Activated CD4-positive, alpha-beta memory T cell treated with anti-CD3 and anti-CD28 coated beads, Interleukin-2, amount 10 ng/mL, durations not matched to agents 7 days and 5 days (primary cell): ENCODE data around the gene TASP1. TPM values are rescaled to one million over a fixed set of nuclear protein-coding genes. Genes with fewer than 3 reads are reported as not detected.

Experiments
- CTCF ChIA-PET: fragments of 350-600 bp; sonication (Branson Sonifier 250); formaldehyde crosslinking; loops from one replicate; lab custom pipeline; 2021; ENCODE audit warnings: antibody characterized with exemption, inconsistent platforms; lab: Charles Lee
- POLR2A ChIA-PET: fragments of 350-600 bp; sonication (Branson Sonifier 250); formaldehyde crosslinking; loops from one replicate; lab custom pipeline; 2021; ENCODE audit warnings: antibody characterized with exemption; lab: Charles Lee
- DNase-seq: peaks from one replicate; pipeline ENCODE4 v3.0.0-alpha.2; 2020
- H3K27ac Mint-ChIP-seq: one replicate; pipeline ENCODE4 v1.8.0; 2021; ENCODE audit warnings: mild to moderate bottlenecking, mixed read lengths
- H3K27me3 Mint-ChIP-seq: one replicate; pipeline ENCODE4 v1.8.0; 2021; ENCODE audit warnings: mixed read lengths
- H3K36me3 Mint-ChIP-seq: one replicate; pipeline ENCODE4 v1.8.0; 2021; ENCODE audit warnings: low read depth, mixed read lengths
- H3K4me1 Mint-ChIP-seq: one replicate; pipeline ENCODE4 v1.8.0; 2021; ENCODE audit warnings: mixed read lengths
- H3K4me3 Mint-ChIP-seq: one replicate; pipeline ENCODE4 v1.8.0; 2021; ENCODE audit warnings: mild to moderate bottlenecking, mixed read lengths
- H3K9me3 Mint-ChIP-seq: one replicate; pipeline ENCODE4 v1.8.0; 2021; ENCODE audit warnings: mixed read lengths
- total RNA-seq, 2 experiments: library from RNA; stranded (reverse); gene quantifications; one replicate each; pipeline ENCODE4 v1.2.3, GENCODE V29; 2021

TASP1 gene
- total RNA-seq, 2 experiments from 2014 or later = 8.6 to 9.8 TPM

DNA sequence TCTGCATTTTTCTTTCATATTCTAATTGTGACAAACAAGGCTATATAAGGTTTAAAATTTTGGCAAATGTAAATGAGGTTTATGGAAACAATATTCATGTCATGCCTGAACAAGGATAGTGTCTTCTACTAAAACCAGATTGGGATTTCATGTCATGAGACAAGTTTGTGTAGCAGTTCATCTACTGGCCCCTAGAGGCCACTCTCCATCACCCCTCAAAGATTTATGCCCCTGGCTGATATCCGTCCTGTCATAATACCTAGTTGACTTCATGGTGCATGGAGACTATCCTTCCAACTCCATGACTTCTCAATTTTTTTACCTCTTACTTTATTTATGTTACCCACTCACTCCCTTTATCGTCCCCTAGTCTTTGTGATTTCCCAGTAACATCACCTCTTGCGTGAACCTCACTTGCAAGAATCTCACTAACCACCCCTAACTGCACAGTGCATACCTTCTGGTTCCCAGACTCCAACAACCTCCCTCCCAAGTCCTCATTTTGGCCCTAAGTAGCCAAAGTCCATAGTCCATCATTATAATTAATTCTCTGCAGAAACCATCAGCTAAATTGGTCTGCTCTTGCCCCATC is 179.8 kb downstream of the TASP1 start:
- DNase-seq = no peak
- no peak overlapping the region for H3K4me3 Mint-ChIP-seq
- no peaks in the 10 kb centered on the region for H3K9me3 Mint-ChIP-seq
- H3K27ac Mint-ChIP-seq = no peak overlapping the region
- no peaks in the 10 kb centered on the region for H3K27me3 Mint-ChIP-seq
- H3K36me3 Mint-ChIP-seq = no peaks in the 10 kb centered on the region
- no peaks in the 10 kb centered on the region for H3K4me1 Mint-ChIP-seq
- ChIA-PET CTCF (interaction anchor here (0.9 to 4.5 kb wide), 3 partner anchors 8 to 88 kb away, joined by 4 to 22 read pairs (median 4); no protein-coding TSS in a partner anchor), POLR2A (no interaction called here)

DNA sequence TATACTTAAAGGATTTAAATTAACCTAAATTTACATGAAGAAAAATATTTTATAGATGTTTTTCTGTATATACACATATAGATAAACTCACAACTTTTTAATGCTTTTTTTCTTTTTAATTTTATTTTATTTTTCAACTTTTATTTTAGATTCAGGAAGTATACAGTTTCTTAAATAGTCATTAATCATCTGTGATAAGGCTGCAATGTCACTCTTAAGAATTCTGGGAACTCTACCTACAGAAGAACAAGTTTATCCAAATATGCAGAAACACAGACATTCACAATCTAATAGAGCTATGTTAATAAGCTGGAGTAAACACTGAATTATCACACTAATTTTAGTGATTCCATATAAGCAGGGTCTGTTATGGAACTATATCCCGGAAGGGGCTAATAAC is 181.2 kb downstream of the TASP1 start:
- Mint-ChIP-seq H3K4me1 (no peaks in the 10 kb centered on the region), H3K27me3 (no peaks in the 10 kb centered on the region), H3K9me3 (no peaks in the 10 kb centered on the region), H3K27ac (no peak overlapping the region), H3K4me3 (no peak overlapping the region), H3K36me3 (no peaks in the 10 kb centered on the region)
- DNase-seq = no peak
- POLR2A ChIA-PET = no interaction called here
- CTCF ChIA-PET = interaction anchor here (1.1 kb wide), 1 partner anchor 12 kb away, joined by 4 read pairs; no protein-coding TSS in a partner anchor

DNA sequence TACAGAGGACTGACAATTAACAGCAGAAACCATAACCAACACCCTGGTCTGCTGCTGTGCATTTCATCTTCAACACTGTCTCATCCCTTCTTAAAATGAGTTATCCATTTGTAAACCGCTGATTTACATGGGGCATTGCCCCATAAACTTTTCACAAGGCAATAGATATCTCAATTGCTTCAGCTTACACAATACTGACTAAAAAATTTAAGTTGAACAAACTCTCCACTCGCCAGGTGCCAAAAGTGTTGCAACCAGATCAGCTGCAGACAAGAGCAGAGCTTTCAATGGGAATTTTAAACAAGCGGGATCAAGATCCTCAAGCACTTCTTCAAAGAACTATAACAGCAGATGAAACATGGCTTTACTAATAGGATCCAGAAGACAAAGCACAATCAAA is 183.0 kb downstream of the TASP1 start:
- H3K27ac Mint-ChIP-seq = no peak overlapping the region
- no peaks in the 10 kb centered on the region for H3K4me1 Mint-ChIP-seq
- CTCF ChIA-PET = interaction anchor here (1.6 kb wide), 1 partner anchor 14 kb away, joined by 3 read pairs; no protein-coding TSS in a partner anchor
- no peak for DNase-seq
- H3K27me3 Mint-ChIP-seq = no peaks in the 10 kb centered on the region
- POLR2A ChIA-PET = no interaction called here
- no peaks in the 10 kb centered on the region for H3K36me3 Mint-ChIP-seq
- H3K4me3 Mint-ChIP-seq = no peak overlapping the region
- H3K9me3 Mint-ChIP-seq = no peaks in the 10 kb centered on the region

DNA sequence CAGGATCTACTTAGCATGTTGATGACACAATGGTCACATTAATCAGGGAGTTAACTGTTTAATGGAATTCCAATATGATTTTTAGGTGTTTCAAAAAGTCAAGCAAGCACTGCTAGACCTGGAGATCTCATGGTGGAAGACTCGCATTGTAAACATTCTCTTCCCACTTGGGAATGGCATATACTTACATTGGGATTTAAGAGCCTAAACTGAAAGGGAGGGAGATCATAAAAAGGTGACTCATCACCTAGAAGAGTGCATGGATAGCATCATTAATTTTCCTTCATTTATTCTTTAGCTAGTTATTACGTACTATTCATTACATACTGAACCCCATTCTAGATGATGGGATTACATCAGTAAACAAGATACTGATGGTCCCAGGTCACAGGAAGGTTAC is 185.4 kb downstream of the TASP1 start:
- H3K36me3 Mint-ChIP-seq = no peaks in the 10 kb centered on the region
- DNase-seq = no peak
- H3K4me1 Mint-ChIP-seq = no peaks in the 10 kb centered on the region
- H3K9me3 Mint-ChIP-seq = no peaks in the 10 kb centered on the region
- ChIA-PET CTCF (no interaction called here), POLR2A (no interaction called here)
- H3K27ac Mint-ChIP-seq = no peak overlapping the region
- no peaks in the 10 kb centered on the region for H3K27me3 Mint-ChIP-seq
- H3K4me3 Mint-ChIP-seq = no peak overlapping the region

DNA sequence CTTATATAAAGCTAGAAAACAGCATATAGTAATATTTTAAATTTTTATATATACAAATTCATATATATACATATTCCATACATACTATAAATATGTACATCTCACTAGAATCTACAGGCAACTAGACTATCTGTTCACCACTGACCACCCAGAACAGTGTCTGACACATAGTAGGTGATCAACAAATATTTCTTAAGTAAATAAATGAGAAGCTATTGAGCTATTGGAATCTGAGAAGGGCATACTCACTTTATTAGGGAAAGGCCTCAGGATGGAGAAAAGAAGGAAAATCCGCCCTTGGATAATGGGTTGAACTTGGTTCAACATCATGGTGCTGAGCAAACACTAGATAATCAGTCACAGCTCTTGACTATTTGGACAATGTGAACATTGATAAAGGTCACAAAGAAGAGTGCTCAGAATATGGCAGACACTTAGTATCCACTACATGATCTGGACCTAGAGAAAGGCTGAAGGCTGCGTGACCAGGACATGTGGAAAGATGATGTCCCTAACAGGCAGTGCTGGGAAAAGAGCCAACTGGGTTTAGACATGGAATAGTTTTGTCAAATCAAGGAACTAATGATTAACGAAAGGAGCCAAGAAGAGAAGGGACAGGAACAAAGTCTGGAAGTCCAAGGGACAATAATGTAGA is 186.1 kb downstream of the TASP1 start:
- ChIA-PET POLR2A (interaction anchor here (0.6 kb wide), 1 partner anchor 150 kb away, joined by 3 read pairs; no protein-coding TSS in a partner anchor), CTCF (interaction anchor here (1.7 kb wide), 1 partner anchor 93 kb away, joined by 4 read pairs; no protein-coding TSS in a partner anchor)
- H3K27me3 Mint-ChIP-seq = no peaks in the 10 kb centered on the region
- no peak for DNase-seq
- no peaks in the 10 kb centered on the region for H3K4me1 Mint-ChIP-seq
- no peaks in the 10 kb centered on the region for H3K36me3 Mint-ChIP-seq
- no peaks in the 10 kb centered on the region for H3K9me3 Mint-ChIP-seq
- H3K4me3 Mint-ChIP-seq = no peak overlapping the region
- H3K27ac Mint-ChIP-seq = no peak overlapping the region

DNA sequence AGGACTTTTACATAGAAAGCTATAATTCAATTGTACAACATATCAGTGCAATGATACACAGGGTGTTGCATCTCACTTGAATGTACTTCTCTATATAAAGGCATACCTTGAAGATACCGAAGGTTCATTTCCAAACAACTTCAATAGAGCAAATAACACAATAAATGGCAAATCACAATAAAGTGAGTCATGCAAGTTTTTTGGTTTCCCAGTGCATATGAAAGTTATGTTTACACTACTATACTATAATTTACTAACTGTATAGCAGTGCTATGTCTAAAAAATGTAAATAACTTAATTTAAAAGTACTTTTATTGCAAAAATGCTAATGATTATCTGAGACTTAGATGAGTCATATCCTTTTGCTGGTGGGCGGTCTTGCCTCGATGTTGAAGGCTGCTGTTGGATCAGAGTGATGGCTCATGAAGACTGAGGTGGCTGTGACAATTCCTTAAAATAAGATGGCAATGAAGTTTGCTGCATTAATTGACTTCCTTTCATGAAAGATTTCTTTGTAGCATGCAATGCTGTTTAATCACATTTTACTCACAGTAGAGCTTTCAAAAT is 188.8 kb downstream of the TASP1 start:
- POLR2A ChIA-PET = no interaction called here
- no peak overlapping the region for H3K4me3 Mint-ChIP-seq
- no peak for DNase-seq
- no peaks in the 10 kb centered on the region for H3K36me3 Mint-ChIP-seq
- no peaks in the 10 kb centered on the region for H3K27me3 Mint-ChIP-seq
- CTCF ChIA-PET = no interaction called here
- no peaks in the 10 kb centered on the region for H3K4me1 Mint-ChIP-seq
- H3K27ac Mint-ChIP-seq = no peak overlapping the region
- H3K9me3 Mint-ChIP-seq = no peaks in the 10 kb centered on the region

DNA sequence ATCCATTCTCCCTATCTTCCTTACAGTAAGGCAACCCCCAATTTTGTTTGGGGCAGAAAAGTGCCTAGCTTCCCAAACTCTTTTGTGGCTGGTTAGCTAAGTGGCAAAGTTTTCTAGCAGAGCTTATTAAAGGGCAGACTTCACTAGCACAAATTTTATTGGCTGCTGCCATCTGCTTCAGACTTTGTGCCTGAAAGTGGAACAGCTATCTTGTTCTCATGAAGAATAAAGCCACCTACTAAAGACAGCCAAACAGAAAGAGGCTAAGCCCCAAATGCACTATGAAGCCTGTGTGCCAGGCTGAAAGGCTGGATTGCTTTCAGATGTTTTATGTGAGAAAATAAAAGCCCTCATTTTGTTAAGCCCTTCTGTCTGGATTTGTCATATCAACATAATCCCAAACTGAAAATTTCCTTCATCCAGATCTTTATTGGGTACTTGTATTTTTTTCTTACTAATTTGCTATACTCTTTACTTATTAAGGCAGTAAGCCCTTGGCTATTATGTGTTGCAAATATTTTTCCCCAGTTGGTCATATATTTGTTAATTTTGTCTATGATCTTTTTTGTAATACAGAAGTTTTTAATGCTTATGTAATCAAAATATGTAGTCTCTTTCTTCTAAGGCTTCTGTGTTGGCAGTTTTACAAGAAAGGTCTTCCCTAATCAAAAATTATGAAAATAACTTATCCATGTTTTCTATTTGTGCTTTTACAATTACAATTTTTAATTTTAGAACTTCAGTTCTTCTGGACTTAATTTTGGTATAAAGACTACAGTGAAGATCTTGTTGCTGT is 191.1 kb downstream of the TASP1 start:
- no peak for DNase-seq
- ChIA-PET CTCF (no interaction called here), POLR2A (no interaction called here)
- Mint-ChIP-seq H3K4me1 (no peaks in the 10 kb centered on the region), H3K4me3 (no peak overlapping the region), H3K36me3 (no peaks in the 10 kb centered on the region), H3K9me3 (no peaks in the 10 kb centered on the region), H3K27ac (no peak overlapping the region), H3K27me3 (no peaks in the 10 kb centered on the region)

DNA sequence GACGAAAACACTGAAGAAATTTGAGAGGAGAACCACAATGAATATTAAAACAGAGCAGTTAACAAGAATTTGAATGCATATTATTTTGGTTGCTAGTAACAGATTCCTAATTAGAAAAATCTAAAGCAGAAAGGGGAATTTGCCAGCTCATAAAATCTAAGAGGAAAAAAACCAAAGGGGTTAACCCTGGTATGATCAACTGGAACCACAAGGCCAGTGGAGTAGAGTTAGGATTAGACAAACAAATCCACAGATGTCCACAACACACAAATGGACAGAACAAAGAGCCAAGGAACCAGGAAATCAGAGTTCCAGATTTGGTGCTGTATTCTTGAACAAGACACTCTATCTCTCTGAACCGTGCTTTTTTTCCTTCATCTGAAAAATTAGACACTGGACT is 195.0 kb downstream of the TASP1 start:
- Mint-ChIP-seq H3K36me3 (no peaks in the 10 kb centered on the region), H3K27ac (no peak overlapping the region), H3K4me1 (no peaks in the 10 kb centered on the region), H3K9me3 (peaks cover 2% of the 10 kb centered on the region), H3K4me3 (no peak overlapping the region), H3K27me3 (no peaks in the 10 kb centered on the region)
- DNase-seq = no peak
- POLR2A ChIA-PET = no interaction called here
- CTCF ChIA-PET = no interaction called here

DNA sequence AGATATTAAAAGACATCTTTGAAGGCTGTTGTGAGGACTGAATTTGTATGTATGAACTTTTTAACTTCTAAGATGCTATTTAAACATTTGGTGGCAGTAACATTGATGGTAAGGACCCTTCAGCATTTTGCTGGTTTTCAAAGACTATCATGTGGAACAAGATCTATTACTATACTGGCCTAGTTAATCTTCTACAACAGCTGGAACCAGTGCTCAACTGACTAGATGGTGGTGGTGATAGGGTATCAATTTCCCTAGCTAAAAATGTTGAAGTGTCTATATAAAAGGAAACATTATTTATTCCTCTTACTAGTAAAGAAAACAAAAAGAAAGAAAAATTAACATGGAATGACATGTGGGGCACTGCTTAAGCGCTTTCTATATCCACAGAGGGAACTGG is 195.7 kb downstream of the TASP1 start:
- H3K36me3 Mint-ChIP-seq = no peaks in the 10 kb centered on the region
- no peak overlapping the region for H3K4me3 Mint-ChIP-seq
- H3K27me3 Mint-ChIP-seq = no peaks in the 10 kb centered on the region
- no peaks in the 10 kb centered on the region for H3K4me1 Mint-ChIP-seq
- ChIA-PET POLR2A (no interaction called here), CTCF (no interaction called here)
- no peak for DNase-seq
- no peak overlapping the region for H3K27ac Mint-ChIP-seq
- H3K9me3 Mint-ChIP-seq = peaks cover 2% of the 10 kb centered on the region

DNA sequence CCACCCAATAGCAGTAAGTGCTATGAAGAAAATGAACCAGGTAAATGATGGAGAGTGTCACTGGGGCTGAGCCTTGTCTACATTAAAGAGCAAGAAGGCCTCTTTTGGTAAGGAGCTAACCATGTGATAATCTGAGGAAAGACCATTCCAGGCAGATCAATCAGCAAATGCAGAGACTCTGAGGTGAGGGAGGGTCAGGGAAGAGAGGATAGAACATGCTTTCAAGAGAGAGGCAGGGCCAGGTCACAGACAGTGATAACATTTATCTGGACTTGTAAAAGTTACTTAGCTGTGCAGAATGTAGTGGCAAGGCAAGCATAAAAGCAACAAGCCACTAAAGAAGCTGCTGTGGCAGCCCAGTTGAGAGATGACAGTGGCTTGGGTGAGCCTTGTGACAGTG is 197.3 kb downstream of the TASP1 start:
- Mint-ChIP-seq H3K27me3 (no peaks in the 10 kb centered on the region), H3K27ac (no peak overlapping the region), H3K36me3 (no peaks in the 10 kb centered on the region), H3K4me1 (no peaks in the 10 kb centered on the region), H3K9me3 (peaks cover 2% of the 10 kb centered on the region), H3K4me3 (no peak overlapping the region)
- DNase-seq = no peak
- CTCF ChIA-PET = interaction anchor here (1.8 kb wide), 1 partner anchor 105 kb away, joined by 4 read pairs; no protein-coding TSS in a partner anchor
- POLR2A ChIA-PET = no interaction called here

DNA sequence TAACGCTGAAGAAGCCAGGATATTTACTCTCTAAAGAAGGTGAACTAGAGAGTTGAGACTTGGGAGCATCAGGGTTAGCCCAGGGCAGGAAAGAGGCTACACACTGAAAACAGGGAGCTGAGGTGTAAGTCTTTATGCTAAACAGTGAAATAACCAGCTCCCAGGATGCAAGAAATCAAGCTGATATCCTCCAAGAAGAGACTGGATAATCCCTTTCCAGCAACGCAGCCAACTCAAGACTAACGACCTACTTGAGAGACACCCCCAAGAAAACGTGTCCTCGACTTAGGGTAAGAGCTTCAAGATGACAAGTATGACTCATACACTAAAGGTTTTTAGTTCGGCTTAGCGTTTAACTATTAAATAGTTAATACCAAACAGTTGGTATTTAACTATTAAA is 202.2 kb downstream of the TASP1 start:
- no peak for DNase-seq
- Mint-ChIP-seq H3K9me3 (peaks cover 2% of the 10 kb centered on the region), H3K36me3 (peaks cover 4% of the 10 kb centered on the region), H3K4me3 (no peak overlapping the region), H3K27me3 (no peaks in the 10 kb centered on the region), H3K4me1 (no peaks in the 10 kb centered on the region), H3K27ac (no peak overlapping the region)
- ChIA-PET CTCF (no interaction called here), POLR2A (no interaction called here)

DNA sequence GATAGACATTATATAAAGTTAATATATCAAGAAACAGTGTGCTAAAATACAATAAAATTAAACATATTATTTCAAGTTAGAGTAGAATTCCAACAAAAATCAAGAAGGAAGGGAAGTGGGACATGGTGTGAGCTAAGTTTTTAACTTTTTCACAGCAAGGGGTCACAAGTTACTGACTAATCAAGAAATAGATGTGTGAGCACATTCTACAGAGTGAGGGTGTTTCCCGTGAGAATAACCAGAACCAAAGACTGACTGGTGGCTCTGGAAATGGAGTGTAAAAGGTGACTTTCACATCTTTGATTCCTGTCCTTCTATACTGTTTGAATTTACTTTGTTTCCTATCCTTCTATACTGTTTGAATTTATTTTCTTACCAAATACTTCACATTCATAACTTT is 206.6 kb downstream of the TASP1 start:
- H3K36me3 Mint-ChIP-seq = peaks cover 7% of the 10 kb centered on the region
- H3K27me3 Mint-ChIP-seq = no peaks in the 10 kb centered on the region
- H3K27ac Mint-ChIP-seq = no peak overlapping the region
- DNase-seq = no peak
- POLR2A ChIA-PET = no interaction called here
- peaks cover 11% of the 10 kb centered on the region for H3K4me1 Mint-ChIP-seq
- peaks cover 4% of the 10 kb centered on the region for H3K9me3 Mint-ChIP-seq
- CTCF ChIA-PET = no interaction called here
- no peak overlapping the region for H3K4me3 Mint-ChIP-seq
